Neuronal stem cell (in vitro differentiated cells): ENCODE data around the gene RAB11FIP3.
A peak's percentile ranks its signal among the peaks of the same experiment; 100 is the strongest.

ENCODE experiments used
- DNase-seq: peaks from one replicate; pipeline ENCODE4 v3.0.0-alpha.2; 2013; ENCODE audit warnings: low spot score
- H2AFZ ChIP-seq: one replicate; pipeline ENCODE4 v1.6.1; 2013; ENCODE audit warnings: mild to moderate bottlenecking, low read length, inconsistent platforms
- H2AK5ac ChIP-seq: 2 replicates; pipeline ENCODE4 v1.6.1; 2013; ENCODE audit warnings: low read depth, mild to moderate bottlenecking, inconsistent platforms, low read length, moderate library complexity, mixed read lengths
- H2BK120ac ChIP-seq: 2 replicates; pipeline ENCODE4 v1.6.1; 2013; ENCODE audit warnings: low read depth, mild to moderate bottlenecking, inconsistent platforms, low read length, moderate library complexity, mixed read lengths
- H2BK12ac ChIP-seq: one replicate; pipeline ENCODE4 v1.6.1; 2013; ENCODE audit warnings: low read length, inconsistent platforms
- H2BK15ac ChIP-seq: 2 replicates; pipeline ENCODE4 v1.6.1; 2013; ENCODE audit warnings: mild to moderate bottlenecking, low read length, inconsistent platforms, mixed read lengths
- H2BK5ac ChIP-seq: one replicate; pipeline ENCODE4 v1.6.1; 2013; ENCODE audit warnings: inconsistent platforms, mild to moderate bottlenecking, low read length, moderate library complexity
- H3K14ac ChIP-seq: one replicate; pipeline ENCODE4 v1.6.1; 2013; ENCODE audit warnings: low read length, inconsistent platforms
- H3K18ac ChIP-seq: 2 replicates; pipeline ENCODE4 v1.6.1; 2013; ENCODE audit warnings: low read length, inconsistent platforms
- H3K23ac ChIP-seq: 2 replicates; pipeline ENCODE4 v1.6.1; 2013; ENCODE audit warnings: low read depth, mild to moderate bottlenecking, mixed read lengths, low read length, inconsistent platforms; ENCODE audit not compliant: poor library complexity
- H3K27ac ChIP-seq: replicated peaks from 3 replicates; pipeline ENCODE4 v1.5.1; 2013; ENCODE audit warnings: low read length, inconsistent platforms
- H3K27me3 ChIP-seq, 3 experiments: 2 replicates each; pipeline ENCODE4 v1.6.1; 2013; ENCODE audit warnings: low read length in 3 of 3, mild to moderate bottlenecking in 2 of 3, inconsistent platforms in 1 of 3, low read depth in 1 of 3, mixed read lengths in 1 of 3, moderate library complexity in 1 of 3; ENCODE audit not compliant: control insufficient read depth in 3 of 3, insufficient read depth in 3 of 3
- H3K36me3 ChIP-seq, 2 donors: replicated peaks in 1 of 2; 2 replicates each; pipeline ENCODE4 v1.6.1; 2013; ENCODE audit warnings: low read length in 2 of 2; ENCODE audit not compliant: control insufficient read depth in 2 of 2, insufficient read depth in 2 of 2
- H3K4ac ChIP-seq: 2 replicates; pipeline ENCODE4 v1.6.1; 2013; ENCODE audit warnings: inconsistent platforms, mild to moderate bottlenecking, low read length, moderate library complexity
- H3K4me1 ChIP-seq, 2 donors: 1 replicate in 1 of 2; 2 replicates in 1 of 2; pipeline ENCODE4 v1.6.1; 2013; ENCODE audit warnings: low read length in 2 of 2, low read depth in 1 of 2; ENCODE audit not compliant: control insufficient read depth in 2 of 2, insufficient read depth in 1 of 2
- H3K4me2 ChIP-seq: one replicate; pipeline ENCODE4 v1.6.1; 2013; ENCODE audit warnings: mild to moderate bottlenecking, low read length, inconsistent platforms; ENCODE audit not compliant: insufficient read depth, poor library complexity, severe bottlenecking
- H3K4me3 ChIP-seq, 2 donors: 2 replicates each; pipeline ENCODE4 v1.5.1; 2013; ENCODE audit warnings: low read length in 2 of 2, mild to moderate bottlenecking in 2 of 2, inconsistent platforms in 1 of 2, moderate library complexity in 1 of 2
- H3K79me1 ChIP-seq: one replicate; pipeline ENCODE4 v1.6.1; 2013; ENCODE audit warnings: low read depth, mild to moderate bottlenecking, inconsistent platforms, low read length, moderate library complexity
- H3K9ac ChIP-seq: one replicate; pipeline ENCODE4 v1.6.1; 2013; ENCODE audit warnings: mild to moderate bottlenecking, low read depth, low read length, inconsistent platforms; ENCODE audit not compliant: poor library complexity
- H3K9me3 ChIP-seq, 2 donors: replicated peaks in 1 of 2; 2 replicates each; pipeline versions ENCODE3 to v1.6.1; 2013; ENCODE audit warnings: low read length in 2 of 2, mild to moderate bottlenecking in 2 of 2, inconsistent platforms in 1 of 2, low read depth in 1 of 2, mixed read lengths in 1 of 2, moderate library complexity in 1 of 2; ENCODE audit not compliant: control insufficient read depth in 2 of 2, insufficient read depth in 1 of 2
- H4K8ac ChIP-seq: one replicate; pipeline ENCODE4 v1.6.1; 2013; ENCODE audit warnings: low read depth, mild to moderate bottlenecking, inconsistent platforms, low read length, moderate library complexity
- H4K91ac ChIP-seq: one replicate; pipeline ENCODE4 v1.6.1; 2013; ENCODE audit warnings: low read length, low read depth, mild to moderate bottlenecking, inconsistent platforms; ENCODE audit not compliant: poor library complexity
- WGBS, 2 donors: extraction: QIAGEN DNeasy Blood & Tissue Kit; methylation state at CpG; one replicate each; pipeline ENCODE4 v1.1.7; 2013; ENCODE audit warnings: missing lambda C conversion rate in 2 of 2, mixed read lengths in 1 of 2; ENCODE audit not compliant: insufficient read length in 2 of 2, insufficient replicate concordance in 1 of 2; ENCODE audit errors: extremely low coverage in 2 of 2; 5-methylcytosine and 5-hydroxymethylcytosine counted together

Gene RAB11FIP3

GRCh38 chr16:525520-526180 is 100.2 kb downstream of the RAB11FIP3 start:
- Histone ChIP-seq H2AK5ac (no peak overlapping the region), H2BK12ac (no peak overlapping the region), H3K4ac (no peak overlapping the region), H2BK15ac (no peak overlapping the region), H2BK120ac (no peak overlapping the region), H3K18ac (no peak overlapping the region), H3K9me3 (no peaks in the 10 kb centered on the region), H3K27me3 (no peaks in the 10 kb centered on the region), H3K4me3 (peak overlapping the region in 1 of 2 donors; percentile 94), H3K14ac (no peak overlapping the region), H3K23ac (peak overlapping the region; percentile 55), H2AFZ (no peak overlapping the region), H3K9ac (no peak overlapping the region), H4K8ac (no peak overlapping the region), H4K91ac (no peak overlapping the region), H3K4me1 (peaks cover 20 to 23% of the 10 kb centered on the region in 2 donors), H3K4me2 (no peak overlapping the region), H3K27ac (no peak overlapping the region), H3K36me3 (peaks cover 13 to 50% of the 10 kb centered on the region in 2 donors), H2BK5ac (no peak overlapping the region), H3K79me1 (peaks cover 24% of the 10 kb centered on the region)
- no peak for DNase-seq
- WGBS, 2 donors, result no CpG with 5 or more reads among the region's 13 CpGs

GRCh38 chr16:526181-527014 is 100.9 kb downstream of the RAB11FIP3 start:
- Histone ChIP-seq H3K18ac (peak overlapping the region; percentile 99), H3K4me2 (peak overlapping the region; percentile 95), H2BK120ac (no peak overlapping the region), H3K9ac (peak overlapping the region; percentile 98), H3K27ac (no peak overlapping the region), H2BK15ac (no peak overlapping the region), H3K4ac (no peak overlapping the region), H3K36me3 (peaks cover 8 to 42% of the 10 kb centered on the region in 2 donors), H3K4me1 (peaks cover 20 to 23% of the 10 kb centered on the region in 2 donors), H2BK5ac (peak overlapping the region; percentile 87), H3K79me1 (peaks cover 25% of the 10 kb centered on the region), H2AFZ (peak overlapping the region; percentile 93), H3K4me3 (peak overlapping the region; percentile 94 to 99), H3K9me3 (no peaks in the 10 kb centered on the region), H3K14ac (no peak overlapping the region), H3K23ac (peak overlapping the region; percentile 98), H4K91ac (no peak overlapping the region), H3K27me3 (no peaks in the 10 kb centered on the region), H2AK5ac (peak overlapping the region; percentile 48), H2BK12ac (no peak overlapping the region), H4K8ac (no peak overlapping the region)
- WGBS, 2 donors, result no CpG with 5 or more reads among the region's 26 CpGs
- no peak for DNase-seq

GRCh38 chr16:527015-527903 is 101.8 kb downstream of the RAB11FIP3 start, which contains the start of gene CAPN15:
Gene CAPN15 (plus strand): TSS chr16:527712. CDS start chr16:546839, 19,127 bp downstream.
- H3K27me3 ChIP-seq, result no peaks in the 10 kb centered on the region
- peak within 1 kb of the TSS; percentile 87 for H2BK5ac ChIP-seq
- peak within 1 kb of the TSS; percentile 84 for H3K27ac ChIP-seq
- no peak within 1 kb of the TSS for H2BK15ac ChIP-seq
- no peak within 1 kb of the TSS for H4K91ac ChIP-seq
- peaks cover 20 to 23% of the 10 kb centered on the region in 2 donors for H3K4me1 ChIP-seq
- peak within 1 kb of the TSS; percentile 43 for H4K8ac ChIP-seq
- peak within 1 kb of the TSS; percentile 93 for H2AFZ ChIP-seq
- no peaks in the 10 kb centered on the region for H3K9me3 ChIP-seq
- H3K4ac ChIP-seq, result peak within 1 kb of the TSS; percentile 26
- peak within 1 kb of the TSS; percentile 99 for H3K18ac ChIP-seq
- peak; percentile 90 for DNase-seq
- H2BK120ac ChIP-seq, result peak within 1 kb of the TSS; percentile 81
- H2AK5ac ChIP-seq, result peak within 1 kb of the TSS; percentile 70
- peak within 1 kb of the TSS; percentile 98 for H3K9ac ChIP-seq
- H2BK12ac ChIP-seq, result peak within 1 kb of the TSS; percentile 41
- WGBS, 2 donors, result no CpG with 5 or more reads among the region's 129 CpGs
- H3K36me3 ChIP-seq, result peaks cover 8 to 36% of the 10 kb centered on the region in 2 donors
- peak within 1 kb of the TSS; percentile 98 for H3K23ac ChIP-seq
- H3K79me1 ChIP-seq, result peaks cover 28% of the 10 kb centered on the region
- H3K4me2 ChIP-seq, result peak within 1 kb of the TSS; percentile 98
- H3K14ac ChIP-seq, result peak within 1 kb of the TSS; percentile 56
- peak within 1 kb of the TSS; percentile 94 to 99 for H3K4me3 ChIP-seq
